ENCODE data around the gene ZNF283. TPM values are rescaled to one million over a fixed set of nuclear protein-coding genes. Genes with fewer than 3 reads are reported as not detected.
"Not testable (repeated sequence)": the region's sequence is repeated elsewhere in the genome, so short reads cannot be mapped to it uniquely, and the experiment has no call there.

ZNF283 gene
- total RNA-seq, 1 experiment from 2014 or later, result 13.4 TPM

DNA sequence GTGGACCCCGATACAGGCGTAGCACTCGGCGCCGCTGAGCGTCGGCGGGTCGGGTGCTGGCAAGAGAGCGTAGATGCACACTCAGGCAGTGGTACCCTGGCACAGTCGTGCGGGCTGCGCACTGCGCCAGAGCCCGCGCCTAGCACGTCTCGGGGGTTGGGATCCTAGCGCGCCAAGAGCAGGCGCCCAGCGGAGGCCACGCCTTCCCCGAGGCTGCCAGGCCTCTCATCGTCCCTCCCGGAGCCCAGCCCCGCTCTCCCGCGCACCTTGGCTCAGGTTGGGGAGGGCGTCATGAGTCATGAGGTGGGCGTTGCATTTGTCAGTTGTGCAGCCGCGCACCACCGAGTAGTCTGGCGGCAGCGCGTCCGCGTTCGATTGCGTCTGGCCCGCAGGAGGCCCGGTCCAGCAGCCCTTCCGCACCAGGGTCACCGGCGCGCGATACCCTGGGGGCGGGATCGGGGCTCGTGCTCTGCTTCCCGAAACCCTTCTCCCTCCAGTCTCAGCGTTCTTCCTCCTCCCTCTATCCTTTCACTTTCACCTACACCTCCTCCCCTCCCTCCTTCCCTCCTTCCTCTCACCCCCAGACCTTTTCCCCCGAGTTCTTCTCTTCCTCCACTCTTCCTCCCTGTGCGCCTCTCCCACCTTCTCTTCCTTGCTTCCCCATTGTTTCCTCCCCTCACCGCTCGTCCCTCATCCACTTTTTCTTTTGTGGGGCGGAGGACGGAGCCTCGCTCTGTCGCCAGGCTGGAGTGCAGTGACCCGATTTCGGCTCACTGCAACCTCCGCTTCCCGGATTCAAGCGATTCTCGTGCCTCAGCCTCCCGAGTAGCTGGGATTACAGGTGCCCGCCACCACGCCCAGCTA lies 28.3 kb upstream of the ZNF283 start:
- in situ Hi-C loops (cut with HindIII; ENCODE audit: low sequenced_read_pairs), result no loop called here
- DNase-seq (ENCODE audit: low spot score), result peak; percentile 62

DNA sequence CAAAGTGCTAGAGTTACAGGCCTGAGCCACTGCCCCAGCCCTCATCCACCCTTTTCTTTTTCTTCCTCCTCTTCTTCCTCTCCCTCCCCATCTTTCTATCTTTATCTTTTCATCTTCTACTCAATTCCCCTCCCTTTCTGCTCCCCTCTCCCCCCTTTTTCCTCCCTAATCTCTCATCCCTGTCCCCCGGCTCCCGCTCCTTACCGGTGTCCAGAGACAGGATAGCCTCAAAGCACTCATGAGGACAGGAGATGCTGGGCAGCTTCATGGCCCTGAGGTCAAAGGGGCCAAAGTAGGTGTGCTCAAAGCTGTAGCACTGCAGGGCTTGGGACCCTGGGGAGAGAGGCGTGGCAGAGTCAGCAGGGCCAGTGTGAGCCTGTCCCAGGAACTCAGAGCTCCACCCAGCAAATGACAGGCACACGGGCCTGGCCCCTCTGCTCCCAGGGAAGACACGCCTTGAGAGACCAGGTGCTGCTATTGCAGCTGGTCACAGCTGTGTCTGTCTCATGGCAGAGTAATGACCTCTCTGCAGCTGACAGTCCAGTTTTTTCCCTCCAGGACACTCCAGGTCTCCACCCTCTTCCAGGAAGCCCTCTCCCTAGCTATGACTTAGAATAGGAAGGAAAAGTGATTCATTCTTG lies 27.5 kb upstream of the ZNF283 start:
- no peak for DNase-seq (ENCODE audit: low spot score)
- in situ Hi-C loops (cut with HindIII; ENCODE audit: low sequenced_read_pairs), result no loop called here

GRCh38 chr19:43802216-43802951 lies 24.7 kb upstream of the ZNF283 start, which contains the start of gene LYPD5:
Gene LYPD5 (minus strand): TSS chr19:43802447. CDS start chr19:43802380, 67 bp downstream.
- in situ Hi-C loops (cut with HindIII; ENCODE audit: low sequenced_read_pairs), result no loop called here
- no peak for DNase-seq (ENCODE audit: low spot score)

DNA sequence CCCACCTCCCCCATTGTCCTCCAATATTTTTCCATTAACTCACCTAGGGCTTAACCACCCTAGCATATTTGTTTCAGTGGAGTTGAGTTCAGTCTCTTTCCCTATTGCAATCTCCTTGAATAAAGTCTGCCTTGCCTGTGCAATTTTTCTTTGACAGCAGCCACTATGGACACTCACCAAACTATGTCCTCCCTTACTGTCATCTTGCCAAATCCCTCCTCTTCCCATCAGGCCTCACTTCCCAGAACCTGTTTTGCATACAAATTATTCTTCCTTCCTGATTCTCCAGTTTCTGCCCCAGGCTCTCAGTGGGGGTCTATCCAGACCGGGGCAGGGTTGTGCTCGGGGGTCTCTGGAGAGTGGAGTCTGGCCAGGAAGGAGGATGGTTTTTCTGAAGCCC lies 22.7 kb upstream of the ZNF283 start:
- in situ Hi-C loops (cut with HindIII; ENCODE audit: low sequenced_read_pairs), result no loop called here
- DNase-seq (ENCODE audit: low spot score), result no peak

DNA sequence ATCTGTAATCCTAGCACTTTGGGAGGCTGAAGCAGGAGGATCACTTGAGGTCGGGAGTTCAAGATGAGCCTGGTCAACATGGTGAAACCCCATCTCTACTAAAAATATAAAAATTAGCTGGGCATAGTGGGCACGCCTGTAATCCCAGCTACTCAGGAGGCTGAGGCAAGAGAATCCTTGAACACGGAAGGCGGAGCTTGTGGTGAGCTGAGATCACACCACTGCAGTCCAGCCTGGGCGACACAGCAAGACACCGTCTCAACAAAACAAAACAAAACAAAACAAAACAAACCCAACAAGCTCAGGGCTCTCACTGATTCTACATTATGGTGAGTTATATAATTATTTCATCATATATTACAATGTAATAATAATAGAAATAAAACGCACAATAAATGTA lies 20.7 kb upstream of the ZNF283 start:
- in situ Hi-C loops (cut with HindIII; ENCODE audit: low sequenced_read_pairs); DNase-seq (ENCODE audit: low spot score): not testable (repeated sequence)

GRCh38 chr19:43806848-43807247 lies 20.3 kb upstream of the ZNF283 start:
- in situ Hi-C loops (cut with HindIII; ENCODE audit: low sequenced_read_pairs), result no loop called here
- DNase-seq (ENCODE audit: low spot score), result no peak

DNA sequence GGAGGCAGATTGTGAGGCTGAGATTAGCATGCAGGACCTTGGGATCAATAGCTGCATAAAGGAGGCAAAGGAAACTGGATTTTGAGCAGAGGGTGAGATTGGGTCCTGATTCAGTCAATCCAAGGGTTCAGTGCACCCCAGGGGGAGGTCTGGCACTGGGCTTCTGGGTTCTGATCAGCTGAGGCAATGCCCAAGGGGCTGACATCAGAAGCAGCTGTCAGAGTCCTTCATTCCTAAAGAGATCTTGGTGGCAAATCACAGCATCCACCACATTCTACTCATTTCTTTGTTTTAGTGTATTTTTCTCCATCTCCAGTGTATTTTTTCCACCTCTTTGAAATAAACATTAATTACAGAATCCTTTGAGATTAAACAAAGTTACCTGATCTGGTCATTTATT lies 19.5 kb upstream of the ZNF283 start:
- in situ Hi-C loops (cut with HindIII; ENCODE audit: low sequenced_read_pairs), result no loop called here
- no peak for DNase-seq (ENCODE audit: low spot score)

DNA sequence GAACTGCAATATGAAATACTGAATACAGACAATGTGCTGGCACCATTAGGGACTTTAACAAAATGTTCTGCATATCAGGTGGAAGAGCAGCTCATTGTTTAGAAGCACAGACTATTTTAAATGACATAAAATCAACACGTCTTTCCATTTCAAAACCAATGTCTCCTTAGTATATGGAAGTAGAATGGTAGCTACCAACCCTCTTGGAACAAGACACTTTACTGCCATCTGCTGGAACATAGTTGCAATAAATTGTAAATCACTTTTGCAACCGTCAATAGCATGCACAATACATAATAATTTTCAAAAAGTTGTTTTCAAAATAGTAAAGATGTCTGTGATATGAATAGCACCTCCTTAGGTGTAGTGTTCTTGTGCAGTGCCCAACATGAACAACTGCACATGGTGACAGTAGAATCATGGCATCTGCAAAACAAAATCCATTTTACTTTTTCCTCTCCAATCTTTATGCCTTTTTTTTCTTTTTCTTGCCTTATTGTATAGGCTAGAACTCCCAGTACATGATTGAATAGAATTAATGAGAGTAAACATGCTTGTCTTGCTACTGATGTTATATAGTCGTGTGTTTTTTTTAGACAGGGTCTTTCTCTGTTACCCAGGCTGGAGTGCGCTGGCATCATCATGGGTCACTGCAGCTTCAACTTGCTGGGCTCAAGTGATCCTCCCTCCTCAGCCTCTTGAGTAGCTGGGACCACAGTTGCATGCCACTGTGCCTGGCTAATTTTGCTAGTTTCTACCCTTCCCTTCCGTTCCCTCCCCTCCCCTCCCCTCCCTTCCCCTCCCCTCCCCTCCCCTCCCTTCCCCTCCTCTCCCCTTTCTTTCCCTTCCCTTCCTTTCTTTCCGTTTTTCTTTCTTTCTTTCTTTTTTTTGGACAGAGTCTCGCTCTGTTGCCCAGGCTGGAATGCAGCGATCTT lies 17.1 kb upstream of the ZNF283 start:
- DNase-seq (ENCODE audit: low spot score), result peak; percentile 60
- in situ Hi-C loops (cut with HindIII; ENCODE audit: low sequenced_read_pairs), result no loop called here

DNA sequence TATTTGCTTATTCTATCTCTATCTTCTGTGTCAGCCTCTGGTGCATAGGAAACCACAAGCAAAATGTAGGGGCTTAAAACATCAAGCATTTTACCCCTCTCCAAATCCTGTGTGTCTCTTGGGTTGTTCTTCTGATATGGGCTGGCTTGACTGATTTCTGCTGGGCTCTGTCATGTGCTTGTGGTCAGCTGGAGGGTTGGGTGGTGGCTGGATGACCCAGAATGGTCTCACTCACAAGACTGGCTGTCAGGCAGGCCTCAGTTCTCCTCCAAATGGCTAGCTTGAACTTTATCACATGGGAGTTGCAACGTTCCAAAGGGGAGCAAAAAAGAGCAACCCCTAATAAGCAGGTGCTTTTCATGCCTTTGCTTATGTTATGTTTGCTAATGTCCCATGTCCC lies 15.3 kb upstream of the ZNF283 start:
- in situ Hi-C loops (cut with HindIII; ENCODE audit: low sequenced_read_pairs), result no loop called here
- DNase-seq (ENCODE audit: low spot score), result no peak

- in situ Hi-C loops (cut with HindIII; ENCODE audit: low sequenced_read_pairs), result no loop called here
- no peak for DNase-seq (ENCODE audit: low spot score)
Measured at GRCh38 chr19:43812259-43812658, 14.9 kb upstream of the ZNF283 start.

DNA sequence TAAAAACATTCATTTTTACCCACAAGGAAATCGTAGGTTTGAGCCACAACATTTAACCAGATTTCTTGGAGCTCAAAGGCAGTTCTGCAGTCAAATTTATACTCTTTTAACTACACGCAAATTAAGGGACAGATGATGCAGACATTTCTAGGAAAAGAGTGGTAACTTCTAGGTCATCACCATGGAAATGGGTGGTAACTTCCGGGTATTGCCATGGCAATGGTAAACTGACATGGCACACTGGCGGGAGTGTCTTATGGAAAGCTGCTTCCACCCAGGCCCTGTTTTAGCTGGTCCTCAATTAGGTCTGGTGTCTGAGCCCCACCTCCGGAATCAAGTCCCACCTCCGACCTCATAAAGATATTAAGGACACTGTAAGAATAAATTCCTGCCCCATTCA lies 14.4 kb upstream of the ZNF283 start:
- in situ Hi-C loops (cut with HindIII; ENCODE audit: low sequenced_read_pairs), result no loop called here
- DNase-seq (ENCODE audit: low spot score), result no peak

GRCh38 chr19:43814663-43815352 lies 12.3 kb upstream of the ZNF283 start:
- no peak for DNase-seq (ENCODE audit: low spot score)
- in situ Hi-C loops (cut with HindIII; ENCODE audit: low sequenced_read_pairs), result no loop called here

DNA sequence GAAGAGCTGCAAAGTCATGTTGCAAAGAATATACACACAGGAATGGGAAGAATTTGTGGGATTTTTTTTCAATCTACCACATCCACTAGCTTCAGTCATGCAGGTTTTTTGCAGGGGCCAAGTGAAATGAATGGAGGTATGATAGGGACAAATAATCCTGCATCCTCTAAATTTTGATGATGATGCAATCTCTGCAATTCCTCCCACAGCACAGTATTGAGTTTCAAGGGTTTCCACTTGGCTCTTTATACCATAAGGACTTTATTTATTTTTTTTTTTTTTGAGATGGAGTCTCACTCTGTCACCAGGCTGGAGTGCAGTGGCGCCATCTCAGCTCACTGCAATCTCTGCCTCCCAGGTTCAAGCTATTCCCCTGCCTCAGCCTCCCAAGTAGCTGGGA lies 9.7 kb upstream of the ZNF283 start:
- in situ Hi-C loops (cut with HindIII; ENCODE audit: low sequenced_read_pairs); DNase-seq (ENCODE audit: low spot score): not testable (repeated sequence)

DNA sequence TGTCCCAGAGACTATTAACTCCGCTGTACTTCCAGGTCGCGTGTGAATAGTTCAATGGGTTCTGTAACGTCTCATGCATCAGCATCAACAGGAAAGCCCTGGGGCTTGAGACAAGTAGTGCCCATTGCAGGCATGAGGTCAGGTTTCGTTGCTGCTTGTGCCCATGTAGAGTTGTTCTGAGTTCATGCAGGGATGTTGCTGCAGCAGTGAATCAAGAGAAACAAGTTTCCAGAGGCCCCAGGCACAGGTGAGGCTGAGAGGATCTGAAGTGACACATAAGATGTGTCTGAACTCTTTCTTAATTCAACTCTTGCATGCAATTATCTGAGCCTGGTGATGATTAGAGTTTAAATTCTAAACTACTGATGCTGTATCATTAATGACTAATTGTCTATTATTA lies 8.6 kb upstream of the ZNF283 start:
- in situ Hi-C loops (cut with HindIII; ENCODE audit: low sequenced_read_pairs), result no loop called here
- no peak for DNase-seq (ENCODE audit: low spot score)

GRCh38 chr19:43820098-43820883 lies 6.8 kb upstream of the ZNF283 start:
- DNase-seq (ENCODE audit: low spot score), result peak; percentile 32

GRCh38 chr19:43820884-43821215 lies 6.3 kb upstream of the ZNF283 start:
- in situ Hi-C loops (cut with HindIII; ENCODE audit: low sequenced_read_pairs), result no loop called here
- DNase-seq (ENCODE audit: low spot score), result no peak

More at GRCh38 chr19:43820098-43820883, 6.8 kb upstream of the ZNF283 start:
- in situ Hi-C loops (cut with HindIII; ENCODE audit: low sequenced_read_pairs), result no loop called here

DNA sequence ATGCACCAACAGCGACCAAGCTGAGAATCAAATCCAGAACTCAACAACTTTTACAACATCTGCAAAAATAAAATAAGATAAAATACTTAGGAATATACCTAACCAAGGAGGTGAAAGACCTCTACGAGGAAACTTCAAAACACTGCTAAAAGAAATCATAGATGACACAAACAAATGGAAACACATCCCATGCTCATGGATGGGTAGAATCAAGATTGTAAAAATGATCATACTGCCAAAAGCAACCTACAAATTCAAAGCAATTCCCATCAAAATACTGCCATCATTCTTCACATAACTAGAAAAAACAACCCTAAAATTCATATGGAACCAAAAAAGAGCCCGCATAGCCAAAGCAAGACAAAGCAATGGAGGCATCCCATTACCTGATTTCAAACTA lies 3.3 kb upstream of the ZNF283 start:
- not testable (repeated sequence) for DNase-seq (ENCODE audit: low spot score)

DNA sequence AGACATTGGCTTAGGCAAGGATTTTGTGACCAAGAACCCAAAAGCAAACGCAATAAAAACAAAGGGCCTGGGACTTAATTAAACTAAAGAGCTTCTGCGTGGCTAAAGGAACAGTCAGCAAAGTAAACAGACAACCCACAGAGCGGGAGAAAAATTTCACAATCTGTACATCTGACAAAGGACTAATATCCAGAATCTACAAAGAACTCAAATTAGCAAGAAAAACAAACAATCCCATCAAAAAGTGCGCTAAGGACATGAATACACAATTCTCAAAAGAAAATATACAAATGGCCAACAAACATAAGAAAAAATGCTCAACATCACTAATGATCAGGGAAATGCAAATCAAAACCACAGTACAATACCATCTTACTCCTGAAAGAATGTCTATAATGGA lies 2.5 kb upstream of the ZNF283 start:
- in situ Hi-C loops (cut with HindIII; ENCODE audit: low sequenced_read_pairs); DNase-seq (ENCODE audit: low spot score): not testable (repeated sequence)

More for the DNA sequence above, 3.3 kb upstream of the ZNF283 start:
- in situ Hi-C loops (cut with HindIII; ENCODE audit: low sequenced_read_pairs), result not testable (repeated sequence)

Measured in G401 (cell line).